SK-N-SH treated with all-trans-retinoic acid at 6 μM for 48 hours (cell line): ENCODE data around the gene COPE.

ENCODE experiments used
- ATAC-seq: fragments of 200-7000 bp; cut with Tn5 transposase; 3 replicates; pipeline ENCODE4 v1.9.1; 2020; ENCODE audit warnings: mild to moderate bottlenecking, moderate library complexity
- ARNTL ChIP-seq: fragments of 450-650 bp; formaldehyde crosslinking; IDR thresholded peaks from 2 replicates; pipeline ENCODE4 v1.5.0; 2020; ENCODE audit warnings: low read depth, mild to moderate bottlenecking, moderate library complexity, borderline replicate concordance
- BACH2 ChIP-seq: fragments of 250-450 bp; sonication (Bioruptor Pico); IDR thresholded peaks from 2 replicates; pipeline ENCODE4 v1.9.0; 2021; ENCODE audit warnings: mild to moderate bottlenecking, borderline replicate concordance
- CREB5 ChIP-seq: fragments of 250-450 bp; sonication (Bioruptor Pico); IDR thresholded peaks from 2 replicates; pipeline ENCODE4 v1.5.1; 2020; ENCODE audit warnings: low read depth, mild to moderate bottlenecking, moderate library complexity
- CSRNP3 ChIP-seq: fragments of 250-450 bp; sonication (Bioruptor Pico); IDR thresholded peaks from 2 replicates; pipeline ENCODE4 v1.5.1; 2021; ENCODE audit warnings: mild to moderate bottlenecking, moderate library complexity
- ESRRG ChIP-seq: fragments of 250-450 bp; sonication (Bioruptor Pico); IDR thresholded peaks from 2 replicates; pipeline ENCODE4 v1.6.1; 2021; ENCODE audit warnings: mild to moderate bottlenecking
- GLIS3 ChIP-seq: fragments of 250-450 bp; sonication (Bioruptor Pico); IDR thresholded peaks from 2 replicates; pipeline ENCODE4 v1.5.0; 2020; ENCODE audit warnings: mild to moderate bottlenecking, moderate library complexity
- ISL1 ChIP-seq: fragments of 250-450 bp; sonication (Bioruptor Pico); IDR thresholded peaks from 2 replicates; pipeline ENCODE4 v2.1.2; 2022; ENCODE audit warnings: mild to moderate bottlenecking, moderate library complexity
- OSR1 ChIP-seq: fragments of 250-450 bp; sonication (Bioruptor Pico); IDR thresholded peaks from 2 replicates; pipeline ENCODE4 v1.8.0; 2022; ENCODE audit warnings: moderate library complexity, mild to moderate bottlenecking, inconsistent platforms
- PATZ1 ChIP-seq: fragments of 250-450 bp; sonication (Bioruptor Pico); IDR thresholded peaks from 2 replicates; pipeline ENCODE4 v1.8.0; 2020; ENCODE audit warnings: mild to moderate bottlenecking, moderate library complexity, borderline replicate concordance
- POU6F1 ChIP-seq: fragments of 250-450 bp; sonication (Bioruptor Pico); IDR thresholded peaks from 2 replicates; pipeline ENCODE4 v1.8.0; 2021; ENCODE audit warnings: low read depth, mild to moderate bottlenecking, moderate library complexity, borderline replicate concordance
- PPARA ChIP-seq: fragments of 250-450 bp; sonication (Bioruptor Pico); IDR thresholded peaks from 2 replicates; pipeline ENCODE4 v1.5.0; 2020; ENCODE audit warnings: mild to moderate bottlenecking, borderline replicate concordance
- RARB ChIP-seq: fragments of 250-450 bp; sonication (Bioruptor Pico); IDR thresholded peaks from 2 replicates; pipeline ENCODE4 v1.8.0; 2021; ENCODE audit warnings: mild to moderate bottlenecking, moderate library complexity
- SNAI2 ChIP-seq: fragments of 250-450 bp; sonication (Bioruptor Pico); IDR thresholded peaks from 2 replicates; pipeline ENCODE4 v1.5.0; 2020; ENCODE audit warnings: mild to moderate bottlenecking, moderate library complexity
- TCF4 ChIP-seq: fragments of 250-450 bp; sonication (Bioruptor Pico); IDR thresholded peaks from 2 replicates; pipeline ENCODE4 v1.8.0; 2021; ENCODE audit warnings: mild to moderate bottlenecking, moderate library complexity, borderline replicate concordance
- TOX ChIP-seq: fragments of 250-450 bp; sonication (Bioruptor Pico); IDR thresholded peaks from 2 replicates; pipeline ENCODE4 v1.8.0; 2021; ENCODE audit warnings: mild to moderate bottlenecking, moderate library complexity, borderline replicate concordance
- ZC3H10 ChIP-seq: fragments of 250-450 bp; sonication (Bioruptor Pico); IDR thresholded peaks from 2 replicates; pipeline ENCODE4 v1.5.1; 2021; ENCODE audit warnings: mild to moderate bottlenecking, moderate library complexity
- ZFP3 ChIP-seq: fragments of 250-450 bp; sonication (Bioruptor Pico); IDR thresholded peaks from 2 replicates; pipeline ENCODE4 v1.5.0; 2020; ENCODE audit warnings: mild to moderate bottlenecking, moderate library complexity
- ZNF565 ChIP-seq: fragments of 450-650 bp; formaldehyde crosslinking; conservative IDR thresholded peaks from 2 replicates; pipeline ENCODE4 v1.5.0; 2020; ENCODE audit warnings: low read depth, mild to moderate bottlenecking, moderate library complexity
- ZNF70 ChIP-seq: fragments of 450-650 bp; formaldehyde crosslinking; IDR thresholded peaks from 2 replicates; pipeline ENCODE4 v1.5.0; 2020; ENCODE audit warnings: mild to moderate bottlenecking, moderate library complexity
- ZNF8 ChIP-seq: fragments of 450-650 bp; formaldehyde crosslinking; IDR thresholded peaks from 2 replicates; pipeline ENCODE4 v1.5.0; 2020; ENCODE audit warnings: mild to moderate bottlenecking, moderate library complexity

The COPE gene

GRCh38 chr19:18943465-18943864 lies 24.3 kb upstream of the COPE start:
- ATAC-seq: no peak
- no peak for TF ChIP-seq ESRRG (CRISPR knock-in tag)
- TF ChIP-seq BACH2 (CRISPR knock-in tag): no peak
- TF ChIP-seq GLIS3: no peak
- TF ChIP-seq PATZ1 (CRISPR knock-in tag): no peak
- TF ChIP-seq ZNF565: no peak
- TF ChIP-seq ZC3H10: no peak
- no peak for TF ChIP-seq ISL1 (CRISPR knock-in tag)
- no peak for TF ChIP-seq ZNF8 (CRISPR knock-in tag)
- no peak for TF ChIP-seq SNAI2 (CRISPR knock-in tag)
- no peak for TF ChIP-seq PPARA (CRISPR knock-in tag)
- no peak for TF ChIP-seq ZNF70 (CRISPR knock-in tag)
- TF ChIP-seq ZFP3 (CRISPR knock-in tag): no peak
- no peak for TF ChIP-seq CREB5 (CRISPR knock-in tag)
- TF ChIP-seq CSRNP3 (CRISPR knock-in tag): no peak
- no peak for TF ChIP-seq RARB
- no peak for TF ChIP-seq ARNTL (CRISPR knock-in tag)

GRCh38 chr19:18942692-18943091 lies 23.5 kb upstream of the COPE start:
- no peak for ATAC-seq

GRCh38 chr19:18941628-18942354 lies 22.6 kb upstream of the COPE start:
- no peak for ATAC-seq
- TF ChIP-seq PPARA (CRISPR knock-in tag) (no peak), ZNF8 (CRISPR knock-in tag) (no peak), ESRRG (CRISPR knock-in tag) (no peak), ISL1 (CRISPR knock-in tag) (no peak), ZFP3 (CRISPR knock-in tag) (no peak), ZC3H10 (no peak), POU6F1 (CRISPR knock-in tag) (no peak), TOX (CRISPR knock-in tag) (no peak), BACH2 (CRISPR knock-in tag) (no peak), SNAI2 (CRISPR knock-in tag) (no peak), TCF4 (CRISPR knock-in tag) (no peak), CREB5 (CRISPR knock-in tag) (no peak), CSRNP3 (CRISPR knock-in tag) (no peak)

More at GRCh38 chr19:18942692-18943091, 23.5 kb upstream of the COPE start:
- no peak for TF ChIP-seq PATZ1 (CRISPR knock-in tag)
- TF ChIP-seq OSR1 (CRISPR knock-in tag): no peak
- TF ChIP-seq RARB: no peak
- TF ChIP-seq ZNF8 (CRISPR knock-in tag): no peak
- TF ChIP-seq BACH2 (CRISPR knock-in tag): no peak
- TF ChIP-seq SNAI2 (CRISPR knock-in tag): no peak
